Medulla oblongata (tissue), 1 donor: ENCODE measurements around the gene ADAMTS6.
A peak's percentile ranks its signal among the peaks of the same experiment; 100 is the strongest.
"Not testable (repeated sequence)": the region's sequence is repeated elsewhere in the genome, so short reads cannot be mapped to it uniquely, and the experiment has no call there.

Source experiments
- DNase-seq: peaks from one replicate; pipeline ENCODE4 v3.0.0-alpha.2; 2015; ENCODE audit errors: extremely low spot score

The ADAMTS6 gene

GRCh38 chr5:65481635-65482295 is at the start of gene ADAMTS6:
Gene ADAMTS6 (minus strand): TSS chr5:65481920. CDS start chr5:65473673, 8,247 bp downstream.
- DNase-seq, result peak; percentile 95

GRCh38 chr5:65530904-65531303 is 49.2 kb upstream of the ADAMTS6 start:
- no peak for DNase-seq

- peak; percentile 2 for DNase-seq
Measured at GRCh38 chr5:65525726-65526125, 44.0 kb upstream of the ADAMTS6 start.

- DNase-seq, result no peak
Measured at GRCh38 chr5:65512170-65512937, 30.6 kb upstream of the ADAMTS6 start.

- no peak for DNase-seq
Measured at GRCh38 chr5:65508978-65509377, 27.3 kb upstream of the ADAMTS6 start.

GRCh38 chr5:65506961-65507360 is 25.2 kb upstream of the ADAMTS6 start:
- DNase-seq, result no peak

- DNase-seq, result no peak
Measured at GRCh38 chr5:65489119-65489518, 7.4 kb upstream of the ADAMTS6 start.

GRCh38 chr5:65488038-65488687 is 6.4 kb upstream of the ADAMTS6 start:
- DNase-seq, result not testable (repeated sequence)

- not testable (repeated sequence) for DNase-seq
Measured at GRCh38 chr5:65486803-65487202, 5.1 kb upstream of the ADAMTS6 start.

GRCh38 chr5:65485405-65485804 is 3.7 kb upstream of the ADAMTS6 start:
- no peak for DNase-seq

GRCh38 chr5:65483546-65484346 is 2.0 kb upstream of the ADAMTS6 start:
- peak; percentile 86 for DNase-seq

GRCh38 chr5:65482736-65483545 is 1.2 kb upstream of the ADAMTS6 start:
- DNase-seq, result peak; percentile 72

- DNase-seq, result peak; percentile 63
Measured at GRCh38 chr5:65482296-65482735, 596 bp upstream of the ADAMTS6 start.

- DNase-seq, result no peak
Measured at GRCh38 chr5:65481171-65481581, 544 bp downstream of the ADAMTS6 start.

- peak; percentile 71 for DNase-seq
Measured at GRCh38 chr5:65480306-65480865, 1.3 kb downstream of the ADAMTS6 start.

GRCh38 chr5:65479527-65479926 is 2.2 kb downstream of the ADAMTS6 start:
- DNase-seq, result peak; percentile 8

- no peak for DNase-seq
Measured at GRCh38 chr5:65478336-65478735, 3.4 kb downstream of the ADAMTS6 start.

GRCh38 chr5:65475895-65476294 is 5.8 kb downstream of the ADAMTS6 start:
- DNase-seq, result no peak

- DNase-seq, result no peak
Measured at GRCh38 chr5:65475336-65475735, 6.4 kb downstream of the ADAMTS6 start.

GRCh38 chr5:65474130-65474711 is 7.5 kb downstream of the ADAMTS6 start:
- no peak for DNase-seq
